Suprapubic skin (tissue), 4 donors: ENCODE results near the gene ORC3.

Experiments used
- EP300 ChIP-seq: sonication (generic); formaldehyde crosslinking; IDR thresholded peaks from one replicate; pipeline ENCODE4 v1.6.1; 2017; ENCODE audit warnings: antibody characterized with exemption
- POLR2A ChIP-seq, 2 donors: fragments of 450-650 bp; IDR thresholded peaks; one replicate each; pipeline ENCODE4 v1.6.1; 2017; ENCODE audit warnings: antibody characterized with exemption in 2 of 2, mild to moderate bottlenecking in 2 of 2, moderate library complexity in 2 of 2
- POLR2AphosphoS5 ChIP-seq, 3 donors: sonication (generic); formaldehyde crosslinking; IDR thresholded peaks; one replicate each; pipeline ENCODE4 v1.6.1; 2017; ENCODE audit warnings: antibody characterized with exemption in 3 of 3
- TF ChIP-seq, protein P1 (sequence below), 2 donors: fragments of 200-600 bp in 1 of 2; fragments of 450-650 bp in 1 of 2; sonication (generic) in 1 of 2; IDR thresholded peaks; one replicate each; pipeline ENCODE4 v1.5.1; 2016 to 2019; ENCODE audit warnings: antibody characterized with exemption in 2 of 2, mild to moderate bottlenecking in 1 of 2, moderate library complexity in 1 of 2

- TF ChIP-seq, protein P1, sequence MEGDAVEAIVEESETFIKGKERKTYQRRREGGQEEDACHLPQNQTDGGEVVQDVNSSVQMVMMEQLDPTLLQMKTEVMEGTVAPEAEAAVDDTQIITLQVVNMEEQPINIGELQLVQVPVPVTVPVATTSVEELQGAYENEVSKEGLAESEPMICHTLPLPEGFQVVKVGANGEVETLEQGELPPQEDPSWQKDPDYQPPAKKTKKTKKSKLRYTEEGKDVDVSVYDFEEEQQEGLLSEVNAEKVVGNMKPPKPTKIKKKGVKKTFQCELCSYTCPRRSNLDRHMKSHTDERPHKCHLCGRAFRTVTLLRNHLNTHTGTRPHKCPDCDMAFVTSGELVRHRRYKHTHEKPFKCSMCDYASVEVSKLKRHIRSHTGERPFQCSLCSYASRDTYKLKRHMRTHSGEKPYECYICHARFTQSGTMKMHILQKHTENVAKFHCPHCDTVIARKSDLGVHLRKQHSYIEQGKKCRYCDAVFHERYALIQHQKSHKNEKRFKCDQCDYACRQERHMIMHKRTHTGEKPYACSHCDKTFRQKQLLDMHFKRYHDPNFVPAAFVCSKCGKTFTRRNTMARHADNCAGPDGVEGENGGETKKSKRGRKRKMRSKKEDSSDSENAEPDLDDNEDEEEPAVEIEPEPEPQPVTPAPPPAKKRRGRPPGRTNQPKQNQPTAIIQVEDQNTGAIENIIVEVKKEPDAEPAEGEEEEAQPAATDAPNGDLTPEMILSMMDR (IDR thresholded peaks at IDR 0.05): no peak
- TF ChIP-seq POLR2A (IDR thresholded peaks at IDR 0.05) (peak; percentile 79 to 91), POLR2AphosphoS5 (IDR thresholded peaks at IDR 0.05) (peak; percentile 5 to 70 (median 66)), EP300 (no peak)
Measured at GRCh38 chr6:87701676-87702588, 112.0 kb downstream of the ORC3 start, which contains the start of gene AKIRIN2.
